Calu3 (cell line): Measurements from ENCODE around the gene AKAP10. TPM values are rescaled to one million over a fixed set of nuclear protein-coding genes. Genes with fewer than 3 reads are reported as not detected.
A peak's percentile ranks its signal among the peaks of the same experiment; 100 is the strongest.
"Not testable (repeated sequence)": the region's sequence is repeated elsewhere in the genome, so short reads cannot be mapped to it uniquely, and the experiment has no call there.

Experiments used
- BruUV-seq: library from RNA; stranded (reverse); fragments of 400-500 nt; replicated peaks from 2 replicates; lab custom pipeline; 2021; lab: Mats Ljungman, UMichigan
- CTCF ChIA-PET: fragments of 300-600 bp; sonication (Branson Sonifier 250); formaldehyde crosslinking; loops from one replicate; lab custom pipeline; 2022; ENCODE audit warnings: antibody characterized with exemption; lab: Charles Lee
- DNase-seq: peaks from one replicate; pipeline ENCODE4 v3.0.0; 2022
- H3K27ac Mint-ChIP-seq: one replicate; pipeline ENCODE4 v1.8.0; 2022; ENCODE audit warnings: mixed read lengths; ENCODE audit not compliant: unreplicated experiment
- H3K27me3 Mint-ChIP-seq: one replicate; pipeline ENCODE4 v1.8.0; 2022; ENCODE audit warnings: mixed read lengths; ENCODE audit not compliant: unreplicated experiment
- H3K36me3 Mint-ChIP-seq: one replicate; pipeline ENCODE4 v1.8.0; 2022; ENCODE audit warnings: mild to moderate bottlenecking, moderate library complexity, mixed read lengths; ENCODE audit not compliant: insufficient read depth, unreplicated experiment
- H3K4me1 Mint-ChIP-seq: one replicate; pipeline ENCODE4 v1.8.0; 2022; ENCODE audit warnings: mild to moderate bottlenecking, low read depth, mixed read lengths; ENCODE audit not compliant: unreplicated experiment
- H3K4me3 Mint-ChIP-seq: one replicate; pipeline ENCODE4 v1.8.0; 2022; ENCODE audit warnings: mild to moderate bottlenecking, low read depth, moderate library complexity, mixed read lengths; ENCODE audit not compliant: unreplicated experiment
- H3K9me3 Mint-ChIP-seq: one replicate; pipeline ENCODE4 v1.8.0; 2022; ENCODE audit warnings: low read depth, mixed read lengths; ENCODE audit not compliant: unreplicated experiment
- intact Hi-C: fragments of 100-400 bp; cut with micrococcal nuclease; formaldehyde crosslinking; loops from one replicate; pipeline ENCODE4 v1.10.0; 2022; ENCODE audit not compliant: unreplicated experiment
- total RNA-seq: library from RNA; stranded (reverse); gene quantifications from 2 replicates; pipeline ENCODE4 v1.2.3, GENCODE V29; 2022
- TF ChIP-seq, protein P1 (sequence below): fragments of 200-600 bp; IDR thresholded peaks from one replicate; pipeline ENCODE4 v1.8.0; 2022; ENCODE audit warnings: antibody characterized with exemption; ENCODE audit not compliant: unreplicated experiment

Gene AKAP10
- total RNA-seq, 1 experiment from 2014 or later: 25.2 TPM

DNA sequence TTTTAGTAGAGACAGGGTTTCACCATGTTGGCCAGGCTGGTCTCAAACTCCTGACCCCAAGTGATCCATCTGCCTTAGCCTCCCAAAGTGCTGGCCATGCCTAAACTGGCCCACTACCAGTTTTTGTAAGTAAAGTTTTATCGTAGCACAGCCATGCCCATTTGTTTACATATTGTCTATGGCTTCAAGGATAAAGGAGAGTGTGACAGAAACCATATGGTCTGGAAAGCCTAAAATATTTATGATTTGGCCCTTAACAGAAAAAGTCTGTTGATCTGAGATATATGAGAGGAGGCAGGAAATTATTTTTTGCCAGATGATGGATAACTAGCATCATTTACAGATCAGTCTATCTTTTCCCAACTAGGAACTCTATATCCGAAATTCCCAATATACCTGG, 4.5 kb downstream of the AKAP10 start:
- no TSS peak for BruUV-seq
- CTCF ChIA-PET: no interaction called here
- no peak overlapping the region for H3K4me3 Mint-ChIP-seq
- no peak overlapping the region for H3K27ac Mint-ChIP-seq
- H3K36me3 Mint-ChIP-seq: peaks cover 26% of the 10 kb centered on the region
- intact Hi-C loops: no loop called here
- DNase-seq: no peak
- TF ChIP-seq, protein P1, sequence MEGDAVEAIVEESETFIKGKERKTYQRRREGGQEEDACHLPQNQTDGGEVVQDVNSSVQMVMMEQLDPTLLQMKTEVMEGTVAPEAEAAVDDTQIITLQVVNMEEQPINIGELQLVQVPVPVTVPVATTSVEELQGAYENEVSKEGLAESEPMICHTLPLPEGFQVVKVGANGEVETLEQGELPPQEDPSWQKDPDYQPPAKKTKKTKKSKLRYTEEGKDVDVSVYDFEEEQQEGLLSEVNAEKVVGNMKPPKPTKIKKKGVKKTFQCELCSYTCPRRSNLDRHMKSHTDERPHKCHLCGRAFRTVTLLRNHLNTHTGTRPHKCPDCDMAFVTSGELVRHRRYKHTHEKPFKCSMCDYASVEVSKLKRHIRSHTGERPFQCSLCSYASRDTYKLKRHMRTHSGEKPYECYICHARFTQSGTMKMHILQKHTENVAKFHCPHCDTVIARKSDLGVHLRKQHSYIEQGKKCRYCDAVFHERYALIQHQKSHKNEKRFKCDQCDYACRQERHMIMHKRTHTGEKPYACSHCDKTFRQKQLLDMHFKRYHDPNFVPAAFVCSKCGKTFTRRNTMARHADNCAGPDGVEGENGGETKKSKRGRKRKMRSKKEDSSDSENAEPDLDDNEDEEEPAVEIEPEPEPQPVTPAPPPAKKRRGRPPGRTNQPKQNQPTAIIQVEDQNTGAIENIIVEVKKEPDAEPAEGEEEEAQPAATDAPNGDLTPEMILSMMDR: no peak
- H3K4me1 Mint-ChIP-seq: peaks cover 18% of the 10 kb centered on the region
- H3K9me3 Mint-ChIP-seq: no peaks in the 10 kb centered on the region
- H3K27me3 Mint-ChIP-seq: no peaks in the 10 kb centered on the region

DNA sequence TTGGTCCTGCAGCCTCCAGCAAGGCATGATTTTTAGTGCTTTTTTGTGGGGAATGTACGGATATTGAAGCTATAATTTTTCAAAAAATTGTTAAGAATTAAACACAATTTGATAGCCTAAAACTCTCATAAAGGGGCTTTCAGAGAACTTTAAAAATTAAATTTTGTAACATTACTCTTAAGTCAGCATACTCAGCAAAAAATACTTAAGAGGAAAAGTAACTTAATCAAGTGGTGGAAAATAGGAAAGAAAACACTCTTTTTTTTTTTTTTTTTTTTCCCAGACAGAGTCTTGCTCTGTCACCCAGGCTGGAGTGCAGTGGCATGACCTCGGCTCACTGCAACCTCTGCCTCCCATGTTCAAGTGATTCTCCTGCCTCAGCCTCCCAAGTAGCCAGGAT, 14.7 kb downstream of the AKAP10 start:
- intact Hi-C loops, H3K4me3 Mint-ChIP-seq, H3K27ac Mint-ChIP-seq, CTCF ChIA-PET, H3K9me3 Mint-ChIP-seq, DNase-seq, BruUV-seq, H3K27me3 Mint-ChIP-seq: not testable (repeated sequence)
- peaks cover 25% of the 10 kb centered on the region for H3K36me3 Mint-ChIP-seq
- peaks cover 31% of the 10 kb centered on the region for H3K4me1 Mint-ChIP-seq

DNA sequence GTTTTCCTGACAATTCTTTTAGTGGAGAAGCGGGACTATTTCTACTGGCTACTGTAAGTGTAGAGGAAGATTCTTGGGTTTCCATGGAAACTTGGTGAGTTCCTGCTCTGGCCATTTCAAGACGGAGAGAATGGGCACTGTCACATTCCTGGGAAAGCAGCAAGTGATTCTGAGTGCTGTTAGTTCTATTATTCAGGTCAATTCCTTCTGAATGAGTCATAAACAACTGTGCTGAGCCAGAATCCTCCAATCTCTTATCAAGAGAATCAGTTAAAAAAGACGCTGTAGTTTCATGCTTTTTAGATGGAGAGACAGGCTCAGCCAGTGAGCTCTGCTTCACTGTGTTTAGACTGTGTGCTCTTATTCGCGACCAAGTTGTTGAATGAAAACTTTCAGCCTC, 19.6 kb downstream of the AKAP10 start:
- Mint-ChIP-seq H3K36me3 (peaks cover 22% of the 10 kb centered on the region), H3K4me1 (peaks cover 10% of the 10 kb centered on the region), H3K4me3 (peak overlapping the region; percentile 24), H3K27me3 (no peaks in the 10 kb centered on the region), H3K27ac (peak overlapping the region; percentile 60), H3K9me3 (no peaks in the 10 kb centered on the region)
- BruUV-seq: no TSS peak
- CTCF ChIA-PET: no interaction called here
- DNase-seq: peak; percentile 6
- TF ChIP-seq, protein P1: no peak
- intact Hi-C loops: no loop called here

DNA sequence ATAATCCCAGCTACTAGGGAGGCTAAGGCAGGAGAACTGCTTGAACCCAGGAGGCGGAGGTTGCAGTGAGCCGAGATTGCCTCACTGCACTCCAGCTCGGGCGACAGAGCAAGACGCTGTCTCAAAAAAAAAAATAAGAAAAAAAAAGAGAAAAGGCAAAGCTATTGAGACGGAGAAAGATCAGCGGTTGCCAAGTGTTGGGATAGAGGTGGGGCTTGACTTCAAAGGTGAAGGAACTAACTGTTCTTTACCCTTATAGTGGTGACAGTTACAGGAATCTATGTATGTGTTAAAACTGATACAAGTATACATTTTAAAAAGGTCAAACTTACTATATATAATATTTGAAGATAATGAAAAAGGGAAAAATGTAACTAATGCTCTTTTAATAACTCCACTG, 22.5 kb downstream of the AKAP10 start:
- DNase-seq: no peak
- BruUV-seq: no TSS peak
- TF ChIP-seq, protein P1: no peak
- no peaks in the 10 kb centered on the region for H3K9me3 Mint-ChIP-seq
- no peak overlapping the region for H3K27ac Mint-ChIP-seq
- CTCF ChIA-PET: no interaction called here
- H3K36me3 Mint-ChIP-seq: peaks cover 22% of the 10 kb centered on the region
- H3K4me3 Mint-ChIP-seq: no peak overlapping the region
- H3K27me3 Mint-ChIP-seq: no peaks in the 10 kb centered on the region
- peaks cover 10% of the 10 kb centered on the region for H3K4me1 Mint-ChIP-seq
- intact Hi-C loops: no loop called here

DNA sequence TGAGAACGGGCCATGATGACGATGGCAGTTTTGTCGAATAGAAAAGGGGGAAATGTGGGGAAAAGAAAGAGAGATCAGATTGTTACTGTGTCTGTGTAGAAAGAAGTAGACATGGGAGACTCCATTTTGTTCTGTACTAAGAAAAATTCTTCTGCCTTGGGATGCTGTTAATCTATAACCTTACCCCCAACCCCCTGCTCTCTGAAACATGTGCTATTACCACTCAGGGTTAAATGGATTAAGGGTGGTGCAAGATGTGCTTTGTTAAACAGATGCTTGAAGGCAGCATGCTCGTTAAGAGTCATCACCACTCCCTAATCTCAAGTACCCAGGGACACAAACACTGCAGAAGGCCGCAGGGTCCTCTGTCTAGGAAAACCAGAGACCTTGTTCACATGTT, 26.2 kb downstream of the AKAP10 start:
- H3K9me3 Mint-ChIP-seq, CTCF ChIA-PET, intact Hi-C loops, H3K27me3 Mint-ChIP-seq, BruUV-seq, DNase-seq, H3K4me1 Mint-ChIP-seq, H3K4me3 Mint-ChIP-seq, H3K27ac Mint-ChIP-seq: not testable (repeated sequence)
- H3K36me3 Mint-ChIP-seq: peaks cover 24% of the 10 kb centered on the region

DNA sequence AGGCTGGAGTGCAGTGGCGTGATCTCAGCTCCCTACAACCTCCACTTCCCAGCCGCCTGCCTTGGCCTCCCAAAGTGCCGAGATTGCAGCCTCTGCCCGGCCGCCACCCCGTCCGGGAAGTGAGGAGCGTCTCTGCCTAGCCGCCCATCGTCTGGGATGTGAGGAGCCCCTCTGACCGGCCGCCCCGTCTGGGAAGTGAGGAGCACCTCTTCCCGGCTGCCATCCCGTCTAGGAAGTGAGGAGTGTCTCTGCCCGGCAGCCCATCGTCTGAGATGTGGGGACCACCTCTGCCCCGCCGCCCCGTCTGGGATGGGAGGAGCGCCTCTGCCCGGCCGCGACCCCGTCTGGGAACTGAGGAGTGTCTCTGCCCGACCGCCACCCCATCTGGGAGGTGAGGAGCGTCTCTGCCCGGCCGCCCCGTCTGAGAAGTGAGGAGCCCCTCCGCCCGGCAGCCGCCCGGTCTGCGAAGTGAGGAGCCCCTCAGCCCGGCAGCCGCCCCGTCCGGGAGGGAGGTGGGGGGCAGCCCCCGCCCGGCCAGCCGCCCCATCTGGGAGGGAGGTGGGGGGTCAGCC, 26.9 kb downstream of the AKAP10 start:
- H3K27me3 Mint-ChIP-seq, intact Hi-C loops, H3K4me3 Mint-ChIP-seq, BruUV-seq, H3K4me1 Mint-ChIP-seq, H3K9me3 Mint-ChIP-seq, DNase-seq, CTCF ChIA-PET, H3K27ac Mint-ChIP-seq: not testable (repeated sequence)
- H3K36me3 Mint-ChIP-seq: peaks cover 24% of the 10 kb centered on the region
